Karpas-422 (cell line): ENCODE data around the gene ANXA4. TPM values are rescaled to one million over a fixed set of nuclear protein-coding genes. Genes with fewer than 3 reads are reported as not detected.

Experiments
- DNase-seq: peaks from one replicate; pipeline ENCODE4 v3.0.0-alpha.2; 2015
- H2AFZ ChIP-seq: fragments of 200-600 bp; sonication (generic); 2 replicates; pipeline ENCODE4 v1.6.1; 2014; ENCODE audit warnings: antibody characterized with exemption, low read length, mixed read lengths
- H3K27ac ChIP-seq: fragments of 200-600 bp; sonication (generic); 2 replicates; pipeline ENCODE4 v1.5.1; 2014; ENCODE audit warnings: mild to moderate bottlenecking, low read length, moderate library complexity
- H3K27me3 ChIP-seq: fragments of 200-600 bp; sonication (generic); 2 replicates; pipeline ENCODE4 v1.6.1; 2014; ENCODE audit warnings: low read length, mixed read lengths
- H3K36me3 ChIP-seq: fragments of 200-600 bp; sonication (generic); 2 replicates; pipeline ENCODE4 v1.6.1; 2014; ENCODE audit warnings: low read length, mixed read lengths; ENCODE audit not compliant: insufficient read depth
- H3K4me1 ChIP-seq: fragments of 200-600 bp; sonication (generic); 2 replicates; pipeline ENCODE4 v1.6.1; 2014; ENCODE audit warnings: mild to moderate bottlenecking, low read length, mixed read lengths
- H3K4me2 ChIP-seq: fragments of 200-600 bp; sonication (generic); 2 replicates; pipeline ENCODE4 v1.6.1; 2014; ENCODE audit warnings: low read length, low read depth, mild to moderate bottlenecking; ENCODE audit not compliant: poor library complexity, severe bottlenecking
- H3K4me3 ChIP-seq: fragments of 200-600 bp; sonication (generic); 2 replicates; pipeline ENCODE4 v1.5.1; 2014; ENCODE audit warnings: mild to moderate bottlenecking, antibody characterized with exemption, low read length, mixed read lengths
- H3K79me2 ChIP-seq: fragments of 200-600 bp; sonication (generic); 2 replicates; pipeline ENCODE4 v1.6.1; 2014; ENCODE audit warnings: mild to moderate bottlenecking, low read length, mixed read lengths
- H3K9ac ChIP-seq: fragments of 200-600 bp; sonication (generic); 2 replicates; pipeline ENCODE4 v1.6.0; 2014; ENCODE audit warnings: low read length
- H3K9me2 ChIP-seq: fragments of 200-600 bp; sonication (generic), shearing (Covaris generic); replicated peaks from 2 replicates; pipeline ENCODE4 v1.6.0; 2014; ENCODE audit warnings: mild to moderate bottlenecking, low read length, moderate library complexity; ENCODE audit not compliant: insufficient read depth
- H3K9me3 ChIP-seq: fragments of 300-700, 200-600 bp; sonication (generic); 2 replicates; pipeline ENCODE4 v1.6.1; 2014; ENCODE audit warnings: low read length, mixed read lengths
- H4K20me1 ChIP-seq: fragments of 200-600 bp; sonication (generic); 2 replicates; pipeline ENCODE4 v1.6.1; 2014; ENCODE audit warnings: mild to moderate bottlenecking, antibody characterized with exemption, low read length, low read depth; ENCODE audit not compliant: insufficient read depth
- total RNA-seq: library from RNA; depleted of rRNA; stranded (reverse); fragments of >200 nt; shearing (Covaris generic); gene quantifications from 2 replicates; pipeline ENCODE4 v1.2.3, GENCODE V29; 2014; ENCODE audit warnings: low replicate concordance

Gene ANXA4
- total RNA-seq, 1 experiment from 2014 or later: 1.1 TPM

DNA sequence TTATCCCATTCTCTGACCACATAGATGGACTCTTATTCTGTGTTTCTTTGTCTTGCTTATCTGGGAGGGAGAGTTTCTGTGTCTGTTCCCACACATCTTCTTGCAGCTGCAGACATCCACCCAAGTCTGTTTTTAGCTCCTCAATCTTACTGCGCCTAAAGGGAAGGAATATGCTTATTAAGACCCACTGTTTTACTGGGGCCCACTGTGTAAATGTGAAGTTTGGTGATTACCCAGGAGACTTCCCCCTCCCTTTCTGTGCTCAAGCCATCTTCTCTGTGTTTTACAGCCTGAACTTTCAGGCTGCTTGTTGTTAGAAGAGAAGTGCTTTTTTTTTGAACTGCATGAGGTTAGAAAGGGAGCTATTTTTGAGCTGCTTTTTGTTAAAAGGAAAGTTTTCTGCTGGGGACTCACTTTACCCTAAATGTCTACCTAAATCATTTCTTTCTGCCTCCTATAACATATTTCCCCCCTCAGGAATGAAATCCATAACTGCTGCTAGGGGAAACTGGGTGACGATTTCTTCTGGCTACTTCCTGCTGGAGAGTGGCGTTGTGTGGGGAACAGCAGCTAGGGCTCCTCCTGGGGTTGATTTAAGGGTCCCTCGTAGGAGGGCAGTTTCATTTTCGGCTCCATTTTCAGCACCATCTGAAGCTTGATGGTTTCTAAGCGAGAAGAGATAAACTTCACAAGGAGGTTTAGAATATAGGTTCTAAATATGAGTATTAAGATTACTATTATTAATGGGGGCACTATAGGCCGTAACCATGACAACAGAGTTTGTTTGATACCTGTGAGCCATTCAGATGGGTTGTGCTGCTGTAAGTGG is 48.1 kb downstream of the ANXA4 start:
- H3K4me1 ChIP-seq: peaks cover 21% of the 10 kb centered on the region
- H3K9ac ChIP-seq: peak overlapping the region; percentile 37
- H2AFZ ChIP-seq: peak overlapping the region; percentile 77
- no peaks in the 10 kb centered on the region for H3K27me3 ChIP-seq
- no peaks in the 10 kb centered on the region for H3K9me3 ChIP-seq
- H4K20me1 ChIP-seq: no peaks in the 10 kb centered on the region
- peak overlapping the region; percentile 35; the same call in 1 of the 2 replicates for H3K4me3 ChIP-seq
- H3K27ac ChIP-seq: no peak overlapping the region
- H3K79me2 ChIP-seq: no peaks in the 10 kb centered on the region
- H3K9me2 ChIP-seq: no peaks in the 10 kb centered on the region
- peak overlapping the region; percentile 61 for H3K4me2 ChIP-seq
- DNase-seq: peak; percentile 57
- no peaks in the 10 kb centered on the region for H3K36me3 ChIP-seq

DNA sequence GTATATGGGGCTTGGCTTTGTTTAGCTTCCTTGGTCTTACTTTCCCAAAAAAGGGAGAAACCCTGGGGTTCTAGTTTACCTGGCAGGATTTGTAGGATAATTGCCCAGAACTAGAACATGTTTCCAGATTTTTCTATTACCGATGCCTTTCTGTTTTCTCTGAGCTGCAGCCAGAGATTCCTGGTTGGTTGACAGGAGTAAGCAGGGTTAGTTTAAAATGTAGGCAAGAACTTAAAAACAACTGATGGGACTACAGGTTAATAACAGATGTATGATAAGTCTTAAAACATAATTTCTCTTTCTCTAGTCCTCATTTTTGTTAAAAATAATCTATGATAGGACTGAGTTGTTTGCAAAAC is 48.6 kb downstream of the ANXA4 start:
- H3K27me3 ChIP-seq: no peaks in the 10 kb centered on the region
- H3K9ac ChIP-seq: peak overlapping the region; percentile 37
- no peak for DNase-seq
- no peaks in the 10 kb centered on the region for H3K36me3 ChIP-seq
- H3K79me2 ChIP-seq: no peaks in the 10 kb centered on the region
- peak overlapping the region; percentile 35; the same call in 1 of the 2 replicates for H3K4me3 ChIP-seq
- no peak overlapping the region for H3K27ac ChIP-seq
- H3K9me3 ChIP-seq: no peaks in the 10 kb centered on the region
- peak overlapping the region; percentile 61 for H3K4me2 ChIP-seq
- peaks cover 21% of the 10 kb centered on the region for H3K4me1 ChIP-seq
- peak overlapping the region; percentile 77 for H2AFZ ChIP-seq
- H3K9me2 ChIP-seq: no peaks in the 10 kb centered on the region
- H4K20me1 ChIP-seq: no peaks in the 10 kb centered on the region

DNA sequence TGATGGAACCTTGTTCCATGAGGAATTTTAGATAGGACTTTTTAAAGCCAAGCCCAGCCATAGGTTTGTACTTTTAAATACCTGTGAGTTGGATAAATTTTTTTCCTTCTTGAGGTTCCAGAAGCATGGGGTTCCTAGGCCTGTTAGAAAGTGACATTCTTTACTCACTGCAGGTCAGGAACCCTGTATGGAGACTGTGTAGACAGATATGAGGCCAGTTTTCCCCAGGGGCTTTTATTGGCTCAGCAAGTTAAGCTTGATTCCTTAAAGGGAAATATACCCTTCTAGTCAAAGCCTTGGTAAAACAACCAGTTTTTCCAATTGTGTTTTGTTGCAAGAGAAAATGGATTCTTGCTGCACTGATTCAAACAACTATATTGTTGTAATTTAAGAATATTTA is 49.1 kb downstream of the ANXA4 start:
- Histone ChIP-seq H3K36me3 (no peaks in the 10 kb centered on the region), H3K9me3 (no peaks in the 10 kb centered on the region), H3K4me1 (peaks cover 21% of the 10 kb centered on the region), H4K20me1 (no peaks in the 10 kb centered on the region), H3K9ac (no peak overlapping the region), H3K4me3 (no peak overlapping the region), H2AFZ (no peak overlapping the region), H3K9me2 (no peaks in the 10 kb centered on the region), H3K27ac (no peak overlapping the region), H3K27me3 (no peaks in the 10 kb centered on the region), H3K4me2 (no peak overlapping the region), H3K79me2 (no peaks in the 10 kb centered on the region)
- DNase-seq: no peak

DNA sequence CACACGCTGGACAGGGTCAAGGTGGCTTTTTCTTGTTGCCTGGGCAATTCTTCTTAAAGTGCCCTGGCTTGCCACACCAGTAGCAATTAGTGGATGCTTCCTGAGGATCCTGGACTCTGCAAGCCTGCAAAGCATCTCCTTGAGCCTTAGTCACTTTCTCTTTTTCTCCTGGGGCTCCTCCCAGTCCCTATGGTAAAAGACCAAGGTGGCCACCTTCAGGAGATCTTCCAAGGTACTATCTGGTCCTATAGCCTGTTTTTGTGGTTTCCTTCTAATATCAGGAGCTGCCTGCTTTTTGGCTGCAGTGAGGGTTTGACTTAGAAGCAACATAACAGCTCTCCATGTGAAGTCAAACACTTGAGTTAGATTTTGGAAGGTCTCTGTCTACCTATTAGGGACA is 54.2 kb downstream of the ANXA4 start:
- no peak overlapping the region for H3K4me3 ChIP-seq
- no peak overlapping the region for H3K27ac ChIP-seq
- no peak overlapping the region for H2AFZ ChIP-seq
- H3K4me1 ChIP-seq: peaks cover 19% of the 10 kb centered on the region
- no peaks in the 10 kb centered on the region for H3K9me2 ChIP-seq
- H3K27me3 ChIP-seq: no peaks in the 10 kb centered on the region; the same call in 1 of the 2 replicates
- DNase-seq: no peak
- H3K9ac ChIP-seq: no peak overlapping the region
- H3K9me3 ChIP-seq: no peaks in the 10 kb centered on the region
- no peaks in the 10 kb centered on the region for H3K36me3 ChIP-seq
- H4K20me1 ChIP-seq: no peaks in the 10 kb centered on the region
- no peak overlapping the region for H3K4me2 ChIP-seq
- H3K79me2 ChIP-seq: no peaks in the 10 kb centered on the region

DNA sequence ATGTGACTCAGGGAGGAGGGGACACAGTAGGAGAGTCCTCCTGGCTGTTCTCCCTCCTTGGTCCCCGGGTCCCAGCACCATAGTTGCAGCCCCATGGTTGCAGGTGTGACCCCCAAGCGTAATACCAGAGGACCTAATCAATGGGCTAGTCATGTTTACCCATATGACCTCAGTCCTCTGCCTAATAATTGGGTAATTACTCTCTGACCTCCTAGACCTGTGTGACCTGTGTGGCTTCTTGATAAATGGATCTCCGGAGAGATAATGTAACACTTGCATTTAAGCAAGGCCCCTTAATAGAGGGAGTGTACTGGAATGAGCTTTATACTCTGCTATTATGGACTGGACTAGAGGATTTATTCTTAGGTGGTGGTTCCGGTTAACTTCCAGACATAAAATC is 55.3 kb downstream of the ANXA4 start:
- Histone ChIP-seq H3K27ac (no peak overlapping the region), H3K4me3 (no peak overlapping the region), H4K20me1 (no peaks in the 10 kb centered on the region), H3K36me3 (no peaks in the 10 kb centered on the region), H3K9ac (no peak overlapping the region), H3K79me2 (no peaks in the 10 kb centered on the region), H3K4me1 (peaks cover 17% of the 10 kb centered on the region), H3K4me2 (no peak overlapping the region), H2AFZ (no peak overlapping the region), H3K27me3 (no peaks in the 10 kb centered on the region; the same call in 1 of the 2 replicates), H3K9me3 (no peaks in the 10 kb centered on the region), H3K9me2 (no peaks in the 10 kb centered on the region)
- DNase-seq: no peak

DNA sequence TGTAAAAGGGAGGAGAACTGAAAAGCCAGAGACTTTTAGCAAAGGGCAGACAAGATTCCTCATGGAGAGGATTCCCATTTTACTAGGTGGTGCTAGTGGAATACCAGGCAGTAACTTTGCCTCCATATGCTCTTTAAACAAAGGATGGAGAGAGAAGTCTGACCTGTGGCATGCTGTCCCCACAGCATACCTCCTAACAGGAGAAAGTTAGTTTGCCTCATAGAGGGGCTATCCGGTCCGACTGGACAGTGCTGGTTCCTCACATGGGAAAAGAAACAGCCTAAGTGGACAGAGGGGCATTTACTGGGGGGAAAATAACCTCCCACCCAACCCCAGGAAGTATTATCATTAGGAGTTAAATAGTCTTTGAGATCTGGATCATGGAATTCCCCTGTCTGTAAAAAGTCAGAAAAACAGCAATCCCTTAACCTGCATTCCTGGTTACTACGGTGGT is 55.9 kb downstream of the ANXA4 start:
- peak overlapping the region; percentile 66 for H3K4me2 ChIP-seq
- no peaks in the 10 kb centered on the region for H4K20me1 ChIP-seq
- no peak overlapping the region for H3K27ac ChIP-seq
- no peak overlapping the region for H3K9ac ChIP-seq
- H3K4me3 ChIP-seq: peak overlapping the region; percentile 60; the same call in 1 of the 2 replicates
- H3K9me2 ChIP-seq: no peaks in the 10 kb centered on the region
- no peak overlapping the region; the same call in 1 of the 2 replicates for H2AFZ ChIP-seq
- DNase-seq: no peak
- H3K79me2 ChIP-seq: no peaks in the 10 kb centered on the region
- H3K9me3 ChIP-seq: no peaks in the 10 kb centered on the region
- no peaks in the 10 kb centered on the region for H3K36me3 ChIP-seq
- no peaks in the 10 kb centered on the region; the same call in 1 of the 2 replicates for H3K27me3 ChIP-seq
- H3K4me1 ChIP-seq: peaks cover 20% of the 10 kb centered on the region

DNA sequence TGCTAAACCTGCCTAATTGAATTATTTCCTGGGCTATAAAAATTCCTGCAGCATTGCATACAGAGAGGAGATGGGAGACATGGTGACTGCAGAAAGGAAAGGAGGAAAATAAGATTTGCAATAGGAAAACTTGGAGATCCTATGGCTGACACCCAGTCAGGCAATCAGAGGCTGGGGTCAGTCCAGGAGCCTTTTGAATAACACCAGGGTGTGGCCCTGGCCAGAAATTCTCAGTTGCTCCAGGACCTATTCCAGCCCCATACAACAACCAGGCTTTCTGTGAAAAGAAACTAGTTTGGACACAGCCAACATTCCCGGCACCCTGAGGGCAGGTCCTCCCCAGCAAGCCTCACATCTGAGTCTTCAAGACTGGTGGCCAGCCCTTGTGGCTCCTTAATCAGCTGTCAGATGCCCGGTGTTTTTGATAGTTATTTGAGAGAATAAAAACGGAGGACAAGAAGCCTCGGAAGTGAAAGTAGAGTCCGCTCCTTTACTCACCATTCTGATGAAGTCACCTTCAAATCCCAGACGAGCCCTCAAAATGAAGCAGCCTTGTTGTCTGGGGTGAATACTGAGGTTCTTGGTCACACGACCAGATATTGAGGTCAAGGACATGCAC is 56.5 kb downstream of the ANXA4 start:
- no peaks in the 10 kb centered on the region; the same call in 1 of the 2 replicates for H3K27me3 ChIP-seq
- H3K9ac ChIP-seq: peak overlapping the region; percentile 58
- no peaks in the 10 kb centered on the region for H3K36me3 ChIP-seq
- H3K27ac ChIP-seq: no peak overlapping the region
- H3K4me2 ChIP-seq: peak overlapping the region; percentile 66
- no peaks in the 10 kb centered on the region for H3K9me3 ChIP-seq
- H3K9me2 ChIP-seq: no peaks in the 10 kb centered on the region
- peak; percentile 56 for DNase-seq
- peak overlapping the region; percentile 60 for H3K4me3 ChIP-seq
- H4K20me1 ChIP-seq: no peaks in the 10 kb centered on the region
- no peaks in the 10 kb centered on the region for H3K79me2 ChIP-seq
- peaks cover 26% of the 10 kb centered on the region for H3K4me1 ChIP-seq
- peak overlapping the region; percentile 76 for H2AFZ ChIP-seq

DNA sequence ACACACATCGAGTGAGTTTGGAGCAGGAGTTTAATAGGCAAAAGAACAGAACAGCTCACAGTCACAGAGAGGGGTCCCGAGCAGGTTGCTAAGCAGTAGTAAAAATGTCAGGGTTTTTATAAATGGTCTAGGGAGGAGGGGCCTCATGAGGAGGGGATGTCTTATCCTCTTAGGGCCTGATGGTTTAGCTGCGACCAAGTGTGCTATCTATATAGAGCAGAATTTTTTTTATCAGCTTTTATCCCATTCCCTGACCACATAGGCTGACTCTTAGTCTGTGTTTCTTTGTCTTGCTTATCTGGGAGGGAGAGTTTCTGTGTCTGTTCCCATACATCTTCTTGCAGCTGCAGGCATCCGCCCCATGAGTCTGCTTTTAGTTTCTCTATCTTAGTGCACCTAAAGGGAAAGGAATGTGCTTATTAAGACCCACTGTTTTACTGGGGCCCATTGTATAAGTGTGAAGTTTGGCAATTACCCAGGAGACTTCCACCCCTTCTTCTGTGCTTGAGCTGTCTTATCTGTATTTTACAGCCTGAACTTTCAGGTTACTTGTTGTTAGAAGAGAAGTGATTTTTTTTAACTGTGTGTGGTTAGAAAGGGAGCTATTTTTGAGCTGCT is 57.1 kb downstream of the ANXA4 start:
- Histone ChIP-seq H3K36me3 (no peaks in the 10 kb centered on the region), H3K79me2 (no peaks in the 10 kb centered on the region), H4K20me1 (no peaks in the 10 kb centered on the region), H3K4me2 (peak overlapping the region; percentile 66), H2AFZ (peak overlapping the region; percentile 76), H3K9me3 (no peaks in the 10 kb centered on the region), H3K9me2 (no peaks in the 10 kb centered on the region), H3K27ac (no peak overlapping the region), H3K27me3 (no peaks in the 10 kb centered on the region; the same call in 1 of the 2 replicates), H3K4me3 (peak overlapping the region; percentile 60), H3K9ac (peak overlapping the region; percentile 58), H3K4me1 (peaks cover 29% of the 10 kb centered on the region)
- no peak for DNase-seq
